ENCODE measurements around the gene SIPA1L3. TPM values are rescaled to one million over a fixed set of nuclear protein-coding genes. Genes with fewer than 3 reads are reported as not detected.

SIPA1L3 gene
- total RNA-seq: 47.8 and 56.1 TPM in 2 replicates

GRCh38 chr19:37906869-37907734 lies at the start of gene SIPA1L3:
SIPA1L3 (plus strand) TSS chr19:37907208; CDS start chr19:38081566, 174,358 bp downstream.

GRCh38 chr19:37905946-37906868 lies 801 bp upstream of the SIPA1L3 start, which contains the start of gene WDR87:
WDR87 (minus strand) TSS chr19:37906594; CDS start chr19:37898239, 8,355 bp downstream.

GRCh38 chr19:38224014-38224862 lies 317.2 kb downstream of the SIPA1L3 start, which contains the start of gene DPF1:
DPF1 (minus strand) TSS chr19:38224222; CDS start chr19:38224142, 80 bp downstream.

Other genes starting within 250 kb of the SIPA1L3 start
- gene ZNF607, start 187.4 kb upstream of the SIPA1L3 start, total RNA-seq: 1.1 and 3.0 TPM in 2 replicates
- gene ZNF573, start 127.6 kb upstream of the SIPA1L3 start, total RNA-seq: 1.1 and 3.2 TPM in 2 replicates
- not detected in 2 replicates for gene WDR87, start 614 bp upstream of the SIPA1L3 start, total RNA-seq

All from mesangial cell (primary cell).